IPS-18a (cell line): ENCODE data around the gene PPP1R15A.
"Not testable (repeated sequence)": the region's sequence is repeated elsewhere in the genome, so short reads cannot be mapped to it uniquely, and the experiment has no call there.

Experiments used
- H3K27ac ChIP-seq: one replicate; pipeline ENCODE4 v1.5.1; 2013; ENCODE audit warnings: low read length
- H3K27me3 ChIP-seq: one replicate; pipeline ENCODE4 v1.6.1; 2013; ENCODE audit warnings: mild to moderate bottlenecking, low read length; ENCODE audit not compliant: control insufficient read depth, insufficient read depth
- H3K36me3 ChIP-seq: one replicate; pipeline ENCODE4 v1.6.1; 2013; ENCODE audit warnings: low read depth, low read length; ENCODE audit not compliant: control insufficient read depth
- H3K4me1 ChIP-seq: one replicate; pipeline ENCODE4 v1.6.1; 2013; ENCODE audit warnings: low read depth, low read length; ENCODE audit not compliant: control insufficient read depth
- H3K4me3 ChIP-seq: one replicate; pipeline ENCODE4 v1.5.1; 2013; ENCODE audit warnings: low read length
- H3K9ac ChIP-seq: one replicate; pipeline ENCODE4 v1.6.1; 2013; ENCODE audit warnings: mild to moderate bottlenecking, low read length, moderate library complexity
- H3K9me3 ChIP-seq: one replicate; pipeline ENCODE4 v1.6.1; 2013; ENCODE audit warnings: low read depth, low read length; ENCODE audit not compliant: control insufficient read depth

Gene PPP1R15A

DNA sequence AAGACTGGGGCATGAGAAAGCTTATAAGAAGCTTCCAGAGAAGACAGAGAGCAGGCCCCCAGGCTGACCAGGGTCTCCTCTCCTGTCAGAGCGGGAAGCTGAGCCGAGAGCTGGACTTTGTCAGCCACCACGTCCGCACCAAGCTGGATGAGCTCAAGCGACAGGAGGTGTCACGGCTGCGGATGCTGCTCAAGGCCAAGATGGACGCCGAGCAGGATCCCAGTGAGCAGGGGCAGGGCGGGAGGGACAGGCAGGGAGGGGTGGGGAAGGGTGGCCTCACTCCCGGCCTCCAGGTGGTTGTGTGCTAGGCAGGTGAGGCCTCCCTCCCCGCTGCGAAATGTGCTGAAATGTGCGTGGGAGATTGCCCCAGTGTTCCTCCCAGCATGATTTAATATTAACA, 33.4 kb downstream of the PPP1R15A start:
- H3K27ac ChIP-seq, result no peak overlapping the region
- no peaks in the 10 kb centered on the region for H3K27me3 ChIP-seq
- peaks cover 8% of the 10 kb centered on the region for H3K36me3 ChIP-seq
- no peaks in the 10 kb centered on the region for H3K9me3 ChIP-seq
- no peak overlapping the region for H3K4me3 ChIP-seq
- H3K4me1 ChIP-seq, result no peaks in the 10 kb centered on the region
- no peak overlapping the region for H3K9ac ChIP-seq

DNA sequence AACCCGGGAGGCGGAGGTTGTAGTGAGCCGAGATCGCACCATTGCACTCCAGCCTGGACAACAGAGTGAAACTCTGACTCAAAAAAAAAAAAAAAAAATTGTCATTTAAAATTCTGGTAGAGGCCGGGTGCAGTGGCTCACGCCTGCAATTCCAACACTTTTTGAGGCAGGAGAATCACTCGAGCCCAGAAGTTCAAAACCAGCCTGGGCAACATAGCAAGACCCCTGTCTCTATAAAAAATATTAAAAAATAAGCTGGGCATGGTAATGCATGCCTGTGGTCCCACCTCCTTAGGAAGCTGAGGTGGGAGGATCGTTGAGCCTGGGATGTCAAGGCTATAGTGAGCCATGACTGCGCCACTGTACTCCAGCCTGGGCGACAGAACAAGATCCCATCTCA, 34.1 kb downstream of the PPP1R15A start:
- Histone ChIP-seq H3K9ac (no peak overlapping the region), H3K36me3 (peaks cover 15% of the 10 kb centered on the region)

DNA sequence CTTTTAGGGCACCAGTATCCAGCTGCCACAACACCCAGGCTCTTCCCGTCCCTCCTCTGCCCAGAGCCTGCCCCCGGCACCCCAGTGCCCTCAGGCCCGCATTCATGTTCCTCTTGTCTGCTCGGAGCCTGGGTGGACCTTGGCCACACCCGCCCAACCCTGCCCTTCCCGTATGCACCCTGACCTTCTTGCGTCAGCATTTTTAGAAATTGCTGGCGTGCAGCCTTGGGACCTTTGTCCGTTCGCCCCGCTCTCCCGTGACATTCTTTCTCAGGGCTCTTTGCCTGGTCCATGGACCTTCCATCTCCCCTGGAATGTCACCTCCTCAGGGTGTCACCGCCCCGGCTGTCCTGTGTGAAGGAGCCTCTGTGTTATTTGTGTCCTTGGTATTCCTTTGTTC, 35.5 kb downstream of the PPP1R15A start:
- H3K27me3 ChIP-seq, result no peaks in the 10 kb centered on the region
- no peaks in the 10 kb centered on the region for H3K9me3 ChIP-seq
- H3K9ac ChIP-seq, result no peak overlapping the region
- H3K27ac ChIP-seq, result no peak overlapping the region
- no peaks in the 10 kb centered on the region for H3K4me1 ChIP-seq
- H3K4me3 ChIP-seq, result no peak overlapping the region
- peaks cover 25% of the 10 kb centered on the region for H3K36me3 ChIP-seq

More for the DNA sequence above, 34.1 kb downstream of the PPP1R15A start:
- Histone ChIP-seq H3K4me3 (no peak overlapping the region), H3K27ac (no peak overlapping the region), H3K9me3 (no peaks in the 10 kb centered on the region), H3K4me1 (no peaks in the 10 kb centered on the region), H3K27me3 (no peaks in the 10 kb centered on the region)

DNA sequence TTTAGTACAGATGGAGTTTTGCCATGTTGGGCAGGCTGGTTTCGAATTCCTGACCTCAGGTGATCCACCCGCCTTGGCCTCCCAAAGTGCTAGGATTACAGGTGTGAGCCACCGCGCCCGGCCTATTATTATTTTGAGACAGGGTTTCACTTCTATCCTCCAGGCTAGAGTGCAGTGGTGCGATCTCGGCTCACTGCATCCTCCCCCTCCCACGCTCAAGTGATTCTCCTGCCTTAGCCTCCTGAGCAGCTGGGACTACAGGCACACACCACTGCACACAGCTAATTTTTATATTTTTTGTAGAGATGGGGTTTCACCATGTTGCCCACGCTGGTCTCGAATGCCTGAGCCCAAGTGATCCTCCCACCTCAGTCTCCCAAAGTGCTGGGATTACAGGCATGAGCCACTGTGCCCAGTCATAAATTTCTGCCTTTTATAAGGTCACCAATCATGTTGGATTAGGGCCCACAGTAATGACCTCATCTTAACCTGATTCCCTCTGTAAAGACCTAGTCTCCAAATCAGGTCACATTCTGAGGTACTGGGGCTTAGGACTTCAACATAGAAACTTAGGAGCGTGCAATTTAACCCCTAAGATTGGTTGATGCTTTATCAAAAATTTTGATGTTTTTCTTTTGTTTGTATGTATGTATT, 37.3 kb downstream of the PPP1R15A start:
- H3K9ac ChIP-seq, H3K4me3 ChIP-seq, H3K4me1 ChIP-seq, H3K27me3 ChIP-seq, H3K27ac ChIP-seq, H3K9me3 ChIP-seq: not testable (repeated sequence)
- peaks cover 42% of the 10 kb centered on the region for H3K36me3 ChIP-seq

DNA sequence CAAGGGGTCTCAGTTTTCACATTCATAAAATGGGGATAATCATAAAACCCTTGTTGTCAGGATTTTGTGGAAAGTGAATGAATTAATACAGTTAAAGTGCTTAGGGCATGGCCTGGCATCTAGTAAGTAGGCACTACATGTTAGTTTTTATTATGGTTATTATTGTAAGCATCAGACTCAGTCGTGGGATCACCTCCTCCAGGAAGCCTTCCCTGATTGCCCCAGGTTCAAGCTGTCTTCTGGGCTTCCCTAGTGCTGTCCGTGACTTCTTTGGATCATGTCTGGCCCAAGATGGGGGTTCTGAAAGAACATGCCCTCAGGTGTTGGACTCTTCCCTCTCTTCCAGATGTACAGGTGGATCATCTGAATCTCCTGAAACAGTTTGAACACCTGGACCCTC, 38.6 kb downstream of the PPP1R15A start:
- Histone ChIP-seq H3K27me3 (no peaks in the 10 kb centered on the region), H3K9ac (no peak overlapping the region), H3K4me3 (no peak overlapping the region), H3K4me1 (no peaks in the 10 kb centered on the region), H3K27ac (no peak overlapping the region), H3K36me3 (peaks cover 48% of the 10 kb centered on the region), H3K9me3 (no peaks in the 10 kb centered on the region)

DNA sequence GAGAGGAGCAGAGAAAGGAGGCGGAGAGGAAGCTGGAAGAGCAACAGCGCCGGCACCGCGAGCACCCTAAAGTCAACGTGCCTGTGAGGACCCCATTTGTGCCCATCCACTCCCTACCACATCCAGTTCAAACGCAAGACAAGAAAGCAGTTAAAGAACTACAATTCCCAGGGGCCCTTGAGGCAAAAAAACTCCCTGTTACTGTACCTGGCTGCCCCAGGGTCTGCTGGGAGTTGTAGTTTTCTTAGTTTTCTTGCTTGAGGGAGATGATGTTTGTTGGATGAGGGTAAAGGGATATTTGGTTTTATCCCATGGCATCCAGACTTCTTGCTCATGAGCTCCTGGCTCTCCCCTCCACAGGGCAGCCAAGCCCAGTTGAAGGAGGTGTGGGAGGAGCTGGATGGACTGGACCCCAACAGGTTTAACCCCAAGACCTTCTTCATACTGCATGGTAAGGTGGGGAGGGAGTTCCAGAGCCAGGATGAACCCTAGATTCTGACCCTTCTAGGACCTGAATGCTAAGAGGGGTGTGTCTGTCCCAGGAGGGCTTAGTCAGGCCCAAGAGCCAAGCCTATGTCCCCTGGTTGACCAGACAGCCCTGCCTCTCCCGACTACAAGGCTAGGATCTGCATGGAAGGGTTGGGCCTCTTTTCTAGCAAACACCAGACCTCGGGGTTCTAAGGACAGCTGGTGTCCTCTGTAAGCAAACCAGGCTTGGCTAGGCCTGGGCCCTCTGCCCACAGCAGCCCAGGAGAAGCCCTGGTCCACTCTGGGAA, 41.1 kb downstream of the PPP1R15A start:
- Histone ChIP-seq H3K9me3 (no peaks in the 10 kb centered on the region), H3K4me1 (no peaks in the 10 kb centered on the region), H3K36me3 (peaks cover 53% of the 10 kb centered on the region), H3K27ac (no peak overlapping the region), H3K4me3 (no peak overlapping the region), H3K9ac (no peak overlapping the region), H3K27me3 (no peaks in the 10 kb centered on the region)

DNA sequence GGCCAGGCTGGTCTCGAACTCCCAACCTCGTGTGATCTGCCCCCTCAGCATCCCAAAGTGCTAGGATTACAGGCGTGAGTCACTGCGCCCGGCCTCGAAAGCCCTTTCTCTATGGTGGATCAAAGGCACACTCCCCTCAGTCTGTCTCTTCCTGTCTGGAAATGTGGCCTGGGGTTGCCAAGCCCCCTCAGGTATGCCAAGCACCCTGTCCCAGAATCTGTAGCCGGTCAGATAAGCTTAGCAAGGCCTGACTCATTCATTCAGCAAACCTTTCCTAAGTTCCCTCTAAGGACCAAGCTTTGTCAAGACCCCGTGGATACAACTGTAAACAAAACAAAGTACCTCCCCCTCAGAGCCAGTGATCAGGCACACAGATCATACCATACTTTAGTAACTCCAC, 42.0 kb downstream of the PPP1R15A start:
- Histone ChIP-seq H3K9me3 (no peaks in the 10 kb centered on the region), H3K4me3 (no peak overlapping the region), H3K4me1 (no peaks in the 10 kb centered on the region), H3K27me3 (no peaks in the 10 kb centered on the region), H3K9ac (no peak overlapping the region), H3K36me3 (peaks cover 50% of the 10 kb centered on the region), H3K27ac (no peak overlapping the region)

DNA sequence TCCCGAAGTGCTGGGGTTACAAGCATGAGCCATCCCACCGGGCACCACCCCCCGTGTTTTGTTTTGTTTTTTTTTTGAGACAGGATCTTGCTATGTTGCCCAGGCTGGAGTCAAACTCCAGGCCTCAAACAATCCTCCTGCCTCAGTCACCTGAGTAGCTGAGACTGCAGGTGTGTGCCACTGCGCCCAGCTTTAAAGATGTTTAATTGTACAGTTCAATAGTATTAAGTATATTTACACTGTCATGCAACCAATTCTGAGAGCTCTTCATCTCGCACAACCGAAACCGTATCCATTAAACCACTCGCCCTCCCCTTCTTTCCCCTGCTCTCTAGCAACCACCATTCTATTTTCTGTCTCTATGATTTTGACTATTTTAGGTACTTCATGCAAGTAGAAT, 43.5 kb downstream of the PPP1R15A start:
- no peaks in the 10 kb centered on the region for H3K4me1 ChIP-seq
- H3K9me3 ChIP-seq, result no peaks in the 10 kb centered on the region
- H3K4me3 ChIP-seq, result no peak overlapping the region
- H3K36me3 ChIP-seq, result peaks cover 48% of the 10 kb centered on the region
- H3K27ac ChIP-seq, result no peak overlapping the region
- H3K9ac ChIP-seq, result no peak overlapping the region
- H3K27me3 ChIP-seq, result no peaks in the 10 kb centered on the region

DNA sequence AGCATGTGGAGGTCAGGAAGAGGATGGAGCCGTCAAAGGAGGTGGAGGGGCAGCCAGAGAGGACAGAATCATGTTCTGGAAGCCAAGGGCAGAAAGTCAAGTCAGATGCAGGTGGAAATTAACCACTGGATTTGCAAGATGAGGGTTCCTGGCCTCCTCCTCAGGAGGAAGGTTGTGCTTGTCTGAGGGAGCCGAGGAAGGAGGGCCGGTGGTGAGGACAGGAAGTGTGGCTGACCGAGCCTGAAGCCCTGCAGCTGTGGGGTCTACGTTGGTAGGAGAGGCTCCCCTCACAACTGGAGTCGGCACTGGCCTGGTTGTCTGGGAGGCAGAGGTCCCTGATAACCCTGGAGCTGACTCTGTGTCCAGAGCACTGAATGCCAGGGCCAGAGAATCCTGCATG, 45.9 kb downstream of the PPP1R15A start:
- Histone ChIP-seq H3K4me3 (no peak overlapping the region), H3K9me3 (no peaks in the 10 kb centered on the region), H3K36me3 (peaks cover 27% of the 10 kb centered on the region), H3K4me1 (no peaks in the 10 kb centered on the region), H3K27me3 (no peaks in the 10 kb centered on the region), H3K9ac (no peak overlapping the region), H3K27ac (no peak overlapping the region)

DNA sequence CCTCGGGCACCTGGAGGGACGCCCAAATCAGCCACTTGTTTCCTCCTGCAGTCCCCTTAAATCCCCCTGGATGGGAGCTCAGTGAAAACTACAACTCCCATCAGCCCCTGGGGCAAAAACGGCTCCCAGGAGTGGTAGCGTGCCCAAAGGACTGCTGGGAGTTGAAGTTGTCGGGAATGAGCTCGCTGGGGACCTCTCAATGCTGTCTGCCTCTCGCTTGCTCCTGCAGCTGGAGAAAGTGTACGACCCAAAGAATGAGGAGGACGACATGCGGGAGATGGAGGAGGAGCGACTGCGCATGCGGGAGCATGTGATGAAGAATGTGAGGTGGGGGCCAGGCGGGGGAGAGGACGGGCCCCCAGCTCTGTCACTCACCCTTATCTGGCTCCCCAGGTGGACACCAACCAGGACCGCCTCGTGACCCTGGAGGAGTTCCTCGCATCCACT, 46.6 kb downstream of the PPP1R15A start:
- no peak overlapping the region for H3K9ac ChIP-seq
- no peak overlapping the region for H3K4me3 ChIP-seq
- H3K27ac ChIP-seq, result no peak overlapping the region
- no peaks in the 10 kb centered on the region for H3K9me3 ChIP-seq
- peaks cover 20% of the 10 kb centered on the region for H3K36me3 ChIP-seq
- no peaks in the 10 kb centered on the region for H3K27me3 ChIP-seq
- H3K4me1 ChIP-seq, result no peaks in the 10 kb centered on the region

DNA sequence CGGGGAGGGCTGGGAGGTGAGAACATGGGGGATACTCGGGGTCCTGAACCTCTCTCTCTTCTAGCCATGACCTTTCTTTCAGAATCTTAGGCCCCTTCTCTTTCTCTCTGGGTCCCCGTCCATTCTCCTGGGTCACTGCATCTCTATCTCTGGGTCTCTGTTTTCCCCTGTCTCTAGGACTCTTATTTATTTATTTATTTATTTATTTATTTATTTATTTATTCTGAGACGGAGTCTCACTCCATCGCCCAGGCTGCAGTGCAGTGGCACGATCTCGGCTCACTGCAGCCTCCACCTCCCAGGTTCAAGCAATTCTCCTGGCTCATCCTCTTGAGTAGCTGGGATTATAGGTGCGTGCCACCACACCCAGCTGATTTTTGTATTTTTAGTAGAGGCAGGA, 47.0 kb downstream of the PPP1R15A start:
- peaks cover 18% of the 10 kb centered on the region for H3K36me3 ChIP-seq
- H3K4me1 ChIP-seq, H3K27ac ChIP-seq, H3K9ac ChIP-seq, H3K4me3 ChIP-seq, H3K9me3 ChIP-seq, H3K27me3 ChIP-seq: not testable (repeated sequence)

DNA sequence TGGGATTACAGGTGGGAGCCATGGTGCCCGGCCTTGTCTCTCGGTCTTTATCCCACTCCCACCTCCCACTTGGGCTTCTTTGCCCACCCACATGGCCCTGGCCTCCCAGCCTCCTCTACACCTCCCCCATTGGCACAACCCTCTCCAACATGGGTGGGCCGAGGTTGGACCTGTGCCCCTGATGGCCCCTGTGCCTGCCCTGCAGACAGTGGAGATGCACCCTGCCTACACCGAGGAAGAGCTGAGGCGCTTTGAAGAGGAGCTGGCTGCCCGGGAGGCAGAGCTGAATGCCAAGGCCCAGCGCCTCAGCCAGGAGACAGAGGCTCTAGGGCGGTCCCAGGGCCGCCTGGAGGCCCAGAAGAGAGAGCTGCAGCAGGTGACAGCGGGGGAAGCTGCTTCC, 48.7 kb downstream of the PPP1R15A start:
- H3K9ac ChIP-seq, result no peak overlapping the region
- no peaks in the 10 kb centered on the region for H3K4me1 ChIP-seq
- no peaks in the 10 kb centered on the region for H3K27me3 ChIP-seq
- no peaks in the 10 kb centered on the region for H3K9me3 ChIP-seq
- no peak overlapping the region for H3K4me3 ChIP-seq
- peaks cover 7% of the 10 kb centered on the region for H3K36me3 ChIP-seq
- no peak overlapping the region for H3K27ac ChIP-seq
